ENCODE data around the gene HCRTR2. TPM values are rescaled to one million over a fixed set of nuclear protein-coding genes. Genes with fewer than 3 reads are reported as not detected.

The HCRTR2 gene
- total RNA-seq, 2 experiments from 2014 or later: not detected

- CTCF ChIA-PET: no interaction called here
- Mint-ChIP-seq H3K9me3 (ENCODE audit: insufficient read depth) (no peaks in the 10 kb centered on the region), H3K27ac (no peak overlapping the region), H3K27me3 (ENCODE audit: low read depth) (no peaks in the 10 kb centered on the region), H3K36me3 (ENCODE audit: low read depth) (no peaks in the 10 kb centered on the region), H3K4me1 (ENCODE audit: low read depth) (no peaks in the 10 kb centered on the region), H3K4me3 (no peak overlapping the region)
- POLR2A ChIA-PET: no interaction called here
- DNase-seq (no peak), ATAC-seq (no peak)
Measured at GRCh38 chr6:55176958-55177357, 2.6 kb downstream of the HCRTR2 start.

DNA sequence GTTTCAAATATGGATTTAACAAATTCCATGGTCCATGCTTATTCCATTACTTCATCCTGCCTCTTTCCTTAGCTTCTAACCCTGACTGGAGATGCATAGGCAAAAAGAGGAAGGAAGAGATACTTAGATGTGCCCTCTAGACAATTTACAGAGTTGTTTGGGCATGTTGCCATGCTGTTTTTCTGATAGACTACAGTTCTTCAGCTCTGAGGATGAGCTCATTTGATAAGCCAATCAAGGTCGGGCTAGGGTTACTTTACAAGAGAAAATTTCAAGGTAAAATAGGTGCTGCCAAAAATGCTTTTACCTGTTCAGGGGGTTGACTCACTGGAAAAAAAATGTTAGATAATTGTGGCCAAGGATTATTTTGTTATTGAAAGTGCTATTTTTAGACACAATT lies 5.9 kb downstream of the HCRTR2 start:
- ChIA-PET CTCF (no interaction called here), POLR2A (interaction anchor here (0.6 kb wide), 1 partner anchor 575 kb away, joined by 3 read pairs; no protein-coding TSS in a partner anchor)
- no peak overlapping the region for H3K4me3 Mint-ChIP-seq

GRCh38 chr6:55182016-55182650 lies 7.8 kb downstream of the HCRTR2 start:
- Mint-ChIP-seq H3K36me3 (ENCODE audit: low read depth) (no peaks in the 10 kb centered on the region), H3K27me3 (ENCODE audit: low read depth) (no peaks in the 10 kb centered on the region), H3K27ac (no peak overlapping the region), H3K4me3 (no peak overlapping the region), H3K4me1 (ENCODE audit: low read depth) (no peaks in the 10 kb centered on the region), H3K9me3 (ENCODE audit: insufficient read depth) (no peaks in the 10 kb centered on the region)
- ChIA-PET CTCF (no interaction called here), POLR2A (no interaction called here)
- DNase-seq: no peak
- ATAC-seq: no peak

More for the DNA sequence above, 5.9 kb downstream of the HCRTR2 start:
- Mint-ChIP-seq H3K27ac (no peak overlapping the region), H3K36me3 (ENCODE audit: low read depth) (no peaks in the 10 kb centered on the region), H3K27me3 (ENCODE audit: low read depth) (no peaks in the 10 kb centered on the region), H3K4me1 (ENCODE audit: low read depth) (no peaks in the 10 kb centered on the region), H3K9me3 (ENCODE audit: insufficient read depth) (no peaks in the 10 kb centered on the region)
- no peak for DNase-seq
- no peak for ATAC-seq

DNA sequence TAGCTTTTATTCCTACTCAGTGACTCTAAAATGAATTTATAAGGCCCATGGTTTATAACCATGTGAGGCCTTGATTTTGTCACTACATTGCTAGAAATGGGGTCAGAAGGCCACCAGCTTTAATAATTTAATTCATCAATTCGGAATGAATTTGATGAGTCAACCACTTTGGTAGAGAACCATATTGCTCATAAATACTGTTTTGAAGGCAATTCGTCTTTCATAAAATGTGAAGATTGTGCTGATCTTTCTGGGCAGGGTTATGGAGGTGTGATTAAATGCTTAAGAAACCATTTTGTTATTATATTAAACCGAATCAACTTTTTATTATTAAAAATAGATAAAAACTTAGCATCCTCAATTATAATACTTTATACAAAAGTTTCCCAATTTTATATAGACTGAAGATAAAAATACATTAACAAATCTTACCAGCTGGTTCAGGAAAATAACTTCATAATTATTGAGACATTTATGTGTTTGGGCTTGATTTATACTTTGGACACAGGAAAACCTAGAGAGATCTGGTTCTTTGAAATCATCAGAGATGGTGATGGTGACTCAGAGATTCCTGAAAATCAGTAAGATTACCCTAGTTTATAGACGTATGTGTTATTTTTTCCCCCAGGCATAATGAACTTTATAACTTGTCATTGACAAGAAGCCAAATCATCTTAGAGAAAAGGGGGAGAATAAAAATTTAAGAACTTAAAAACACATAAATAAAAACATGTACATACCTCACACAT lies 10.6 kb downstream of the HCRTR2 start:
- no peaks in the 10 kb centered on the region for H3K9me3 Mint-ChIP-seq (ENCODE audit: insufficient read depth)
- POLR2A ChIA-PET: no interaction called here
- ATAC-seq: no peak
- no peaks in the 10 kb centered on the region for H3K4me1 Mint-ChIP-seq (ENCODE audit: low read depth)
- no peaks in the 10 kb centered on the region for H3K36me3 Mint-ChIP-seq (ENCODE audit: low read depth)
- CTCF ChIA-PET: no interaction called here
- no peak overlapping the region for H3K4me3 Mint-ChIP-seq
- no peak for DNase-seq
- no peak overlapping the region for H3K27ac Mint-ChIP-seq
- no peaks in the 10 kb centered on the region for H3K27me3 Mint-ChIP-seq (ENCODE audit: low read depth)

DNA sequence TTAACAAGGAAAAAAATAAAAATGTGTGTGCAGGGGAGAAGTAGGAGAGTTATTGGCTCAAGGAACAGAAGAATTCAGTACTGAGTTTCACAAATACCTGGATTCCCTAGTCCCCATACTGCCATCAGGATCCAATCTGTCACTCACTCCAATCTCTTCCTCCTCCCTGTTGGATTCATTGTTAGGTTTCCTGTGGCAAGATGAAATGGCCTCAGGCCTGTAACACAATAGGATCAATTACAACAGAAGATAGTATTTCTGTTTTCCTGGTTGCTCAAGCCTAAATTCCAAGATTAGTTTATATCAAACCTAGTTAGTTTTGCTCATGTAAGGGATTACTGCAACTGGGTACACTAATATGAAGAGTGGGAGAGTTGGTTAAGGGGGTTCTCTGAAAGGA lies 24.4 kb downstream of the HCRTR2 start:
- Mint-ChIP-seq H3K9me3 (ENCODE audit: insufficient read depth) (peaks cover 5% of the 10 kb centered on the region), H3K4me1 (ENCODE audit: low read depth) (no peaks in the 10 kb centered on the region), H3K27me3 (ENCODE audit: low read depth) (no peaks in the 10 kb centered on the region), H3K36me3 (ENCODE audit: low read depth) (no peaks in the 10 kb centered on the region), H3K4me3 (no peak overlapping the region), H3K27ac (no peak overlapping the region)
- ChIA-PET CTCF (no interaction called here), POLR2A (no interaction called here)
- no peak for DNase-seq
- no peak for ATAC-seq

- DNase-seq: no peak
Measured at GRCh38 chr6:55199239-55199638, 24.9 kb downstream of the HCRTR2 start.

DNA sequence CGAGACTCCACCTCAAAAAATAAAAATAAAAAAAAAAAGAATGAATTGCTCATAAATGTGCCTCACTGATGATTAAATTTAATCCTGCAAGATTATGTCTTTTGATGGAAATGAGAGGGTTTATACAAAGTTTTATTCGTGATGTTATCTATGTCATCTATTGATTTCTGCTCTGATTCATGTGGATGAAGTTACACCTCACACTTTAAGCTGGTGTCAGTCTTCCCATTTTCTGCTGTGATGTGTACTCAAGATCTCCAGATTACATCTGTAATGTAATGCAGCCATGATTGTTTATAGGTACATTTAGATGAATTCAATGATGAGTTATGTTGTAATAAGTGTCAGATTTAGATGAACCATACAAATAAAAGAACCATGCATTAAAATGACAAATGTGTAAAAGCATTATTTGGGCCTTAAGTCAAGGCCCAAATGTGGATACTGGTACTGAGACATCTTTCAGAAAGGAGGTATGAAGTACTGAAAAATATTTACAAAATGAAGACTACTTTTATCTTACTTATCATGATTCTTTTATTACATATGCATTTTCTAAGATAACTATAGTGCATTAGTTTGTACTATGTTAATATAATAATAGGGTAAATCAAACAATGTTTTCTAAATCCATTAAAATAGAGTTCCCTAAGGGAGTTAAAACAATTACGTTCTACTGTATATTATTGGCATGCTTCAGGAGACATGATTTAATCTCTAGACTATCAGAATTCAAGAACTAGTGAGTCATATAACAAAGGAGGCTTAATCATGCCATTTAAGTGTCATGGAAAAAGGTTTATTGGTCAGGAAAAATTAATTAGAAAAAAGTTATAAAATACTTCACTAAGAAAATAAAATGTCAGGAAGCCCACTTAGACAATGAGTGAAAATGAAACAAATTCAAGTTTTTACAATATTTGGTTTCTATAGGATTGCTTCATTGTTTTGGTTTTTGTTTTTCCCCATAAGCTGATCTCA lies 34.5 kb downstream of the HCRTR2 start:
- Mint-ChIP-seq H3K27me3 (ENCODE audit: low read depth) (no peaks in the 10 kb centered on the region), H3K36me3 (ENCODE audit: low read depth) (no peaks in the 10 kb centered on the region), H3K4me1 (ENCODE audit: low read depth) (no peaks in the 10 kb centered on the region), H3K4me3 (no peak overlapping the region), H3K9me3 (ENCODE audit: insufficient read depth) (peaks cover 10% of the 10 kb centered on the region), H3K27ac (no peak overlapping the region)
- no peak for DNase-seq
- ChIA-PET POLR2A (no interaction called here), CTCF (no interaction called here)
- no peak for ATAC-seq

More at GRCh38 chr6:55199239-55199638, 24.9 kb downstream of the HCRTR2 start:
- no peaks in the 10 kb centered on the region for H3K4me1 Mint-ChIP-seq (ENCODE audit: low read depth)
- no peak overlapping the region for H3K27ac Mint-ChIP-seq
- H3K9me3 Mint-ChIP-seq (ENCODE audit: insufficient read depth): peaks cover 8% of the 10 kb centered on the region
- no peak overlapping the region for H3K4me3 Mint-ChIP-seq
- H3K36me3 Mint-ChIP-seq (ENCODE audit: low read depth): no peaks in the 10 kb centered on the region
- ATAC-seq: no peak
- CTCF ChIA-PET: no interaction called here
- POLR2A ChIA-PET: no interaction called here
- no peaks in the 10 kb centered on the region for H3K27me3 Mint-ChIP-seq (ENCODE audit: low read depth)

DNA sequence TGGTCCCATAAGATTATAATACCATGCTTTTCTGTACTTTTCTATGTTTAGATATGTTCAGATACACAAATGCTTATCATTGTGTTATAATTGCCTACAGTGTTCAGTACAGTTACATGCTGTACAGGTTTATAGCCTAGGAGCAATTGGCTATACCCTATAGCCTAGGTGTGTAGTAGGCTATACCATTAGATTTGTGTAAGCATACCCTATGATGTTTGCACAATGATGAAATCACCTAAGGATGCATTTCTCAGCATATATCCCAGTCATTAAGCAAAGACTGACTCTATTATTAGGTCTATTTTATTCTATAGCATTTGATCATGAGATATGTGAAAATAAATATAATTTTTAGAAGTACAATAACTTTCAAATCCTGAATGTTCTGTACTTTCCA lies 36.6 kb downstream of the HCRTR2 start:
- Mint-ChIP-seq H3K36me3 (ENCODE audit: low read depth) (no peaks in the 10 kb centered on the region), H3K4me1 (ENCODE audit: low read depth) (no peaks in the 10 kb centered on the region), H3K27ac (no peak overlapping the region), H3K4me3 (no peak overlapping the region), H3K9me3 (ENCODE audit: insufficient read depth) (peaks cover 8% of the 10 kb centered on the region), H3K27me3 (ENCODE audit: low read depth) (no peaks in the 10 kb centered on the region)
- no peak for DNase-seq
- POLR2A ChIA-PET: no interaction called here
- CTCF ChIA-PET: no interaction called here
- ATAC-seq: no peak

- DNase-seq (no peak), ATAC-seq (no peak)
- Mint-ChIP-seq H3K36me3 (ENCODE audit: low read depth) (no peaks in the 10 kb centered on the region), H3K27ac (no peak overlapping the region), H3K4me1 (ENCODE audit: low read depth) (no peaks in the 10 kb centered on the region), H3K27me3 (ENCODE audit: low read depth) (no peaks in the 10 kb centered on the region), H3K4me3 (no peak overlapping the region), H3K9me3 (ENCODE audit: insufficient read depth) (peaks cover 8% of the 10 kb centered on the region)
- ChIA-PET POLR2A (no interaction called here), CTCF (no interaction called here)
Measured at GRCh38 chr6:55212156-55212555, 37.8 kb downstream of the HCRTR2 start.

DNA sequence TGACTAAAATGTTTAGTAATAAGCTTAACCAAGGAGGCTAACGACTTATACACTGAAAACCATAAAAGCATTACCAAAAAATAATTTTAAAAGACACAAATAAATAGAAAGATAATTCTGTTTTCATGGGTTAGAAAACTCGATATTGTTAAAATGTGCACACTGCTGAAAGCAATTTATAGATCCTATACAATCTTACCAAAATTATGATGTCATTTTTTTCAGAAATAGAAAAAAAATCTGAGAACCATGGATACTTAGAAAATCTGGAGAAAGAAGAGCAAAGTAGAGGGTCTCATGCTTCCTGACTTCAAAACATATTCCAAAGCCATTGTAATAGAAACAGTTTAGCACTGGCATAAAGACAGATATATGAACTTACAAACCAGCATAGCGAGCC lies 46.6 kb downstream of the HCRTR2 start:
- CTCF ChIA-PET: no interaction called here
- H3K4me1 Mint-ChIP-seq (ENCODE audit: low read depth): no peaks in the 10 kb centered on the region
- no peak overlapping the region for H3K27ac Mint-ChIP-seq
- POLR2A ChIA-PET: interaction anchor here (0.7 kb wide), 1 partner anchor 1265 kb away, joined by 3 read pairs; no protein-coding TSS in a partner anchor
- no peak for ATAC-seq
- no peak for DNase-seq
- no peaks in the 10 kb centered on the region for H3K36me3 Mint-ChIP-seq (ENCODE audit: low read depth)
- H3K27me3 Mint-ChIP-seq (ENCODE audit: low read depth): no peaks in the 10 kb centered on the region
- no peaks in the 10 kb centered on the region for H3K9me3 Mint-ChIP-seq (ENCODE audit: insufficient read depth)
- no peak overlapping the region for H3K4me3 Mint-ChIP-seq

DNA sequence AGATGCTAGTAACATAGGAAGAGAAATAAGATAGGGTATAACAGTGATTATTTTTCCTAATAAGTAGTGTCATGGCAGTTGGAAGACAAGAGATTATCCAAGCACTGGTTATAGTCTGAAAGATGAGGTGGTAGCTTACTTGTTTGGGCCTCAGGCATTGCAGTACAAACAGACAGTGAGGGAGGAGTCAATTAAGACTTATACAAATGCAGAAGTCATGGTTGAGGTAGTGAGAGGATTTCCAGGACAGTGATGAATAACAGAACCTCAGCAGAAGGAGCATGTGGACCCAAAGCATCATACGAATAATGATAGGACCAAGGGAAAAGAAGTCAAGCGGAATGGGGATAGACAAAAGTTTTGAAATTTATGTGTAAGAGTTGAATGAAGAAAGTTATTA lies 53.5 kb downstream of the HCRTR2 start:
- H3K27ac Mint-ChIP-seq: no peak overlapping the region
- H3K36me3 Mint-ChIP-seq (ENCODE audit: low read depth): no peaks in the 10 kb centered on the region
- peaks cover 11% of the 10 kb centered on the region for H3K9me3 Mint-ChIP-seq (ENCODE audit: insufficient read depth)
- no peaks in the 10 kb centered on the region for H3K27me3 Mint-ChIP-seq (ENCODE audit: low read depth)
- H3K4me3 Mint-ChIP-seq: no peak overlapping the region
- ChIA-PET POLR2A (no interaction called here), CTCF (no interaction called here)
- ATAC-seq: no peak
- H3K4me1 Mint-ChIP-seq (ENCODE audit: low read depth): no peaks in the 10 kb centered on the region
- no peak for DNase-seq

DNA sequence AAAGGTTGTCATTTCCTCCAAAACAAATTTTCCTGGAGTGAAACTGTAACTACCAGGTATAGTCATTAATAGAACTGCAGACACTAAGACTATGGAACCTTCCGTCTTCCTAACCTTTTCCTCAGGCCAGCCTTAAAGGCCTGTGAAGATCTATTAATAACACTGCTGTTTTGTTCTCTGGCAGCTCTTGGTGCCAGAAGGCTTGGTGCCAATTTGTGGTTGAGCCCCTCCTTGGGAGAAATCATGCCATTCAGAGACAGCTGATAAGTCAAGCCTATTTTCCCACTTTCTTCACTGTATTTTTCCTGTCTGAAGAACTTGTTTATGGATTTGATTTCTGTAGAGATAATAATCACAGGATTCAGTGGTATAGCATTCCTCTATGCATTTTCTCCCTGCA lies 64.8 kb downstream of the HCRTR2 start:
- ChIA-PET CTCF (no interaction called here), POLR2A (no interaction called here)
- H3K27ac Mint-ChIP-seq: no peak overlapping the region
- no peak for ATAC-seq
- no peaks in the 10 kb centered on the region for H3K36me3 Mint-ChIP-seq (ENCODE audit: low read depth)
- no peak overlapping the region for H3K4me3 Mint-ChIP-seq
- H3K9me3 Mint-ChIP-seq (ENCODE audit: insufficient read depth): peaks cover 3% of the 10 kb centered on the region
- H3K27me3 Mint-ChIP-seq (ENCODE audit: low read depth): no peaks in the 10 kb centered on the region
- DNase-seq: no peak
- no peaks in the 10 kb centered on the region for H3K4me1 Mint-ChIP-seq (ENCODE audit: low read depth)
